HepG2 (cell line): ENCODE results near the gene EXOC6B.

Experiments
- CTCF ChIP-seq: sonication (generic); formaldehyde crosslinking; IDR thresholded peaks from 2 replicates; pipeline ENCODE4 v1.5.0; 2020; ENCODE audit warnings: mild to moderate bottlenecking, missing genetic modification reagents, moderate library complexity
- GZF1 ChIP-seq: sonication (generic); formaldehyde crosslinking; IDR thresholded peaks from 2 replicates; pipeline ENCODE4 v1.5.1; 2020; ENCODE audit warnings: mild to moderate bottlenecking, missing genetic modification reagents
- HCFC1 ChIP-seq: fragments of 150-350 bp; IDR thresholded peaks from 2 replicates; pipeline ENCODE4 v1.6.1; 2014; ENCODE audit warnings: low read depth, low read length
- MEIS1 ChIP-seq: sonication (generic); formaldehyde crosslinking; IDR thresholded peaks from 2 replicates; pipeline ENCODE4 v1.9.0; 2021; ENCODE audit warnings: mild to moderate bottlenecking, missing genetic modification reagents, moderate library complexity, borderline replicate concordance
- NR2F2 ChIP-seq: IDR thresholded peaks from 2 replicates; pipeline ENCODE4 v1.6.1; 2012; ENCODE audit warnings: low read depth, inconsistent platforms, borderline replicate concordance
- SIN3B ChIP-seq: fragments of 150-350 bp; IDR thresholded peaks from 2 replicates; pipeline ENCODE4 v1.6.1; 2014; ENCODE audit warnings: low read length
- SP1 ChIP-seq, 2 experiments: fragments of 450-650 bp in 1 of 2; sonication (generic) in 1 of 2; formaldehyde crosslinking in 1 of 2; IDR thresholded peaks; 2 replicates each; pipeline versions ENCODE4 v1.4.0 to v1.6.1; 2016 to 2020; ENCODE audit warnings: missing genetic modification reagents in 1 of 2
- ZFP62 ChIP-seq: sonication (generic); formaldehyde crosslinking; IDR thresholded peaks from 2 replicates; pipeline ENCODE4 v1.4.0; 2020; ENCODE audit warnings: missing genetic modification reagents
- TF ChIP-seq, protein P1 (sequence below): sonication (generic); formaldehyde crosslinking; IDR thresholded peaks from 2 replicates; pipeline ENCODE4 v1.4.0; 2020; ENCODE audit warnings: missing genetic modification reagents, borderline replicate concordance

DNA sequence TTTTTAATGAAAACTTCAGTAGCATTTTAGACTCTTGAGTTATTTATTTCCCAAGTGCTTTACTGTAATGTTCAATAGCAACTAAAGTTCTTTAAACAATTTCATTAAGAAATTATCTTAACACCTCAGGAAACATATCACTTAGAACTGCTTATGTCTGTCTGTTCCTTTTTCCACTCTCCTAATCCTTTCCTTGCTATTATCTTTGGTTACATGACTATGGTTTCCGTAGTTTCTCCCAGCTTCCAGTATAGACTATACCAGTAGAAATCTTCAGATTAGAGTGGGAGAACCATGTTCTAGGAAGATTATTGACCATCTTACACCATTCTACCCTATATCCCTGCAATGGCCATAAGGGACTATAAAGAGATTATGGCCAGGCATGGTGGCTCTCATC is 280.0 kb downstream of the EXOC6B start:
- TF ChIP-seq, protein P1, sequence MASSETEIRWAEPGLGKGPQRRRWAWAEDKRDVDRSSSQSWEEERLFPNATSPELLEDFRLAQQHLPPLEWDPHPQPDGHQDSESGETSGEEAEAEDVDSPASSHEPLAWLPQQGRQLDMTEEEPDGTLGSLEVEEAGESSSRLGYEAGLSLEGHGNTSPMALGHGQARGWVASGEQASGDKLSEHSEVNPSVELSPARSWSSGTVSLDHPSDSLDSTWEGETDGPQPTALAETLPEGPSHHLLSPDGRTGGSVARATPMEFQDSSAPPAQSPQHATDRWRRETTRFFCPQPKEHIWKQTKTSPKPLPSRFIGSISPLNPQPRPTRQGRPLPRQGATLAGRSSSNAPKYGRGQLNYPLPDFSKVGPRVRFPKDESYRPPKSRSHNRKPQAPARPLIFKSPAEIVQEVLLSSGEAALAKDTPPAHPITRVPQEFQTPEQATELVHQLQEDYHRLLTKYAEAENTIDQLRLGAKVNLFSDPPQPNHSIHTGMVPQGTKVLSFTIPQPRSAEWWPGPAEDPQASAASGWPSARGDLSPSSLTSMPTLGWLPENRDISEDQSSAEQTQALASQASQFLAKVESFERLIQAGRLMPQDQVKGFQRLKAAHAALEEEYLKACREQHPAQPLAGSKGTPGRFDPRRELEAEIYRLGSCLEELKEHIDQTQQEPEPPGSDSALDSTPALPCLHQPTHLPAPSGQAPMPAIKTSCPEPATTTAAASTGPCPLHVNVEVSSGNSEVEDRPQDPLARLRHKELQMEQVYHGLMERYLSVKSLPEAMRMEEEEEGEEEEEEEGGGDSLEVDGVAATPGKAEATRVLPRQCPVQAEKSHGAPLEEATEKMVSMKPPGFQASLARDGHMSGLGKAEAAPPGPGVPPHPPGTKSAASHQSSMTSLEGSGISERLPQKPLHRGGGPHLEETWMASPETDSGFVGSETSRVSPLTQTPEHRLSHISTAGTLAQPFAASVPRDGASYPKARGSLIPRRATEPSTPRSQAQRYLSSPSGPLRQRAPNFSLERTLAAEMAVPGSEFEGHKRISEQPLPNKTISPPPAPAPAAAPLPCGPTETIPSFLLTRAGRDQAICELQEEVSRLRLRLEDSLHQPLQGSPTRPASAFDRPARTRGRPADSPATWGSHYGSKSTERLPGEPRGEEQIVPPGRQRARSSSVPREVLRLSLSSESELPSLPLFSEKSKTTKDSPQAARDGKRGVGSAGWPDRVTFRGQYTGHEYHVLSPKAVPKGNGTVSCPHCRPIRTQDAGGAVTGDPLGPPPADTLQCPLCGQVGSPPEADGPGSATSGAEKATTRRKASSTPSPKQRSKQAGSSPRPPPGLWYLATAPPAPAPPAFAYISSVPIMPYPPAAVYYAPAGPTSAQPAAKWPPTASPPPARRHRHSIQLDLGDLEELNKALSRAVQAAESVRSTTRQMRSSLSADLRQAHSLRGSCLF, result no peak
- no peak for TF ChIP-seq CTCF (CRISPR knock-in tag)
- no peak for TF ChIP-seq ZFP62
- TF ChIP-seq SP1 (IDR thresholded peaks at IDR 0.05), result no peak
- TF ChIP-seq SP1 (CRISPR knock-in tag; IDR thresholded peaks at IDR 0.05), result no peak
- TF ChIP-seq GZF1, result no peak
- no peak for TF ChIP-seq SIN3B
- TF ChIP-seq NR2F2, result no peak
- TF ChIP-seq HCFC1, result no peak
- TF ChIP-seq MEIS1, result no peak
